ENCODE measurements around the gene HSD11B1.

HSD11B1 gene

GRCh38 chr1:209729436-209729835 lies 24.8 kb downstream of the HSD11B1 start:
- no peaks in the 10 kb centered on the region for H3K36me3 ChIP-seq
- TF ChIP-seq, protein P1, sequence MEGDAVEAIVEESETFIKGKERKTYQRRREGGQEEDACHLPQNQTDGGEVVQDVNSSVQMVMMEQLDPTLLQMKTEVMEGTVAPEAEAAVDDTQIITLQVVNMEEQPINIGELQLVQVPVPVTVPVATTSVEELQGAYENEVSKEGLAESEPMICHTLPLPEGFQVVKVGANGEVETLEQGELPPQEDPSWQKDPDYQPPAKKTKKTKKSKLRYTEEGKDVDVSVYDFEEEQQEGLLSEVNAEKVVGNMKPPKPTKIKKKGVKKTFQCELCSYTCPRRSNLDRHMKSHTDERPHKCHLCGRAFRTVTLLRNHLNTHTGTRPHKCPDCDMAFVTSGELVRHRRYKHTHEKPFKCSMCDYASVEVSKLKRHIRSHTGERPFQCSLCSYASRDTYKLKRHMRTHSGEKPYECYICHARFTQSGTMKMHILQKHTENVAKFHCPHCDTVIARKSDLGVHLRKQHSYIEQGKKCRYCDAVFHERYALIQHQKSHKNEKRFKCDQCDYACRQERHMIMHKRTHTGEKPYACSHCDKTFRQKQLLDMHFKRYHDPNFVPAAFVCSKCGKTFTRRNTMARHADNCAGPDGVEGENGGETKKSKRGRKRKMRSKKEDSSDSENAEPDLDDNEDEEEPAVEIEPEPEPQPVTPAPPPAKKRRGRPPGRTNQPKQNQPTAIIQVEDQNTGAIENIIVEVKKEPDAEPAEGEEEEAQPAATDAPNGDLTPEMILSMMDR (IDR thresholded peaks at IDR 0.05): no peak
- H3K27ac ChIP-seq: no peak overlapping the region
- no peaks in the 10 kb centered on the region for H3K9me3 ChIP-seq
- no peaks in the 10 kb centered on the region for H3K27me3 ChIP-seq
- no peaks in the 10 kb centered on the region for H3K4me1 ChIP-seq (ENCODE audit: control insufficient read depth in 1 of 2, insufficient read depth in 1 of 2, low read depth in 1 of 2, low read length in 1 of 2)
- no peak overlapping the region for H3K4me3 ChIP-seq (ENCODE audit: low read depth in 1 of 2, low read length in 1 of 2)

GRCh38 chr1:209732725-209733124 lies 28.1 kb downstream of the HSD11B1 start:
- Histone ChIP-seq H3K4me1 (ENCODE audit: control insufficient read depth in 1 of 2, insufficient read depth in 1 of 2, low read depth in 1 of 2, low read length in 1 of 2) (no peaks in the 10 kb centered on the region), H3K27ac (no peak overlapping the region), H3K4me3 (ENCODE audit: low read depth in 1 of 2, low read length in 1 of 2) (no peak overlapping the region), H3K9me3 (no peaks in the 10 kb centered on the region), H3K36me3 (no peaks in the 10 kb centered on the region), H3K27me3 (peaks cover 13% of the 10 kb centered on the region)
- TF ChIP-seq, protein P1 (IDR thresholded peaks at IDR 0.05): no peak

DNA sequence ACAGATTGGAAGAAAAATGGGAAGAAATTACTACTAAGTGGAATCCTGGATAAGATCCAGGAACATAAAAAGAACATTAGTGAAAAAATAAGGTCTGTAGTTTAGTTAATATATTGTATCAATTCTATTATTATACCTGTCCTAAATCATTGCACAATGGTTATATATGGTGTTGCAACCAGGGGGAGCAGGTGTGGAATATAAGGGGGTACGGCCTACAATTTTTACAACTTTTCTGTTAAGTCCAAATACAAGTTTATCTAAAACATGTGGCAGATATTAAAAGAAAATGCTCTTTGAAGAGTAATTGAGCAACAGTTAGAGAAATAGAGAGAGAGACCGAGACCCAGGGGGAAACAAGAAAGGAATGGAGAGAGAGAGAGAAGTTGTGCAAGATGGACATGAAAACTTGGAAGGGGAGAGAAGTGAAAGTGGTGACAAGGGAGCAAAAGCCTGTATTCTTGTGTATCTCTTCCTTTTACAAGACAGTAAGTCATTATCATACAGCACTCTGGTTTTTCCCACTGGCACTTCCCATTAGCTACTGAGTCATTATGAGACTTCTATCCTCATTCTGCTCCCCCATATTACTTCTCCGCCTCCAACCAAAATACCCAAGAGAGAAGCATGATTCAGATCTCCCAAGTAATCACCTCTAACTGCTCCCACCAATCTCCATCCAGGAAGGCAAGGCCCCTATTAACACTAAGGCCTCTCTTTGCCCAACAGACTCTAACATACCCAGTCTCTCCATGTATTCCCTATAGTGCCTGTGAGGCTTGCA lies 29.0 kb downstream of the HSD11B1 start:
- H3K27ac ChIP-seq: no peak overlapping the region
- no peak overlapping the region for H3K4me3 ChIP-seq (ENCODE audit: low read depth in 1 of 2, low read length in 1 of 2)
- no peaks in the 10 kb centered on the region for H3K9me3 ChIP-seq

DNA sequence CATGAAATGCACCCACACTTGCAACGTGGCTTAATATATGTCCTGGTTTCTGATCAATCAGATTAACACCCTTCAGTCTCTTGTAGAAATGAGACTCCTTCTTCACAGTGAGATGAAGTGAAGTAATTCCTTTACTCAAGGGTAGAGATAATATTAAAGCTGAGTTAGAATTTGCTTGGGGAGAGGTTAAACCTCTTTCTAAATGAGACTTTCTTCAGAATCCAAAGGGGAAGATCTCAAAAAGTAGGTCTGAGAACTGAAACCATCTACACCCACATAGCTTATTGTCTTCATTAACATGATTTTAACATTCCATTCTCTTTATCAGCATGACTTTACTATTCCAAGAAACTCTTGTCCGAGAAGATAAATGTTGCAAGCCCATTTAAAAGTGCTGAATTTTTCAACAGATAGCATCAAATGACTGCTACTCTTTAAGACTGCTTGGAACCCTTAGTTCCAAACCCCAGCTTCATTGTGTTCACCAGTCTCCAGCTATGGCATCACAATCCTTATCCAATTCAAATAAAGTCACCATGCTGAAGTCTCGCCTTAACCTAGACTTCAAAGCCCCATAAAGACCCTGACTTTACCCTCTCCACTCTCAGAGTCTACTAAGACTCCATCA lies 32.0 kb downstream of the HSD11B1 start:
- TF ChIP-seq, protein P1 (IDR thresholded peaks at IDR 0.05): no peak
- H3K4me1 ChIP-seq (ENCODE audit: control insufficient read depth in 1 of 2, insufficient read depth in 1 of 2, low read depth in 1 of 2, low read length in 1 of 2): no peaks in the 10 kb centered on the region
- no peak overlapping the region for H3K4me3 ChIP-seq (ENCODE audit: low read depth in 1 of 2, low read length in 1 of 2)
- no peaks in the 10 kb centered on the region for H3K36me3 ChIP-seq
- H3K9me3 ChIP-seq: no peaks in the 10 kb centered on the region
- peaks cover 13% of the 10 kb centered on the region for H3K27me3 ChIP-seq
- H3K27ac ChIP-seq: no peak overlapping the region

More for the DNA sequence above, 29.0 kb downstream of the HSD11B1 start:
- TF ChIP-seq, protein P1 (IDR thresholded peaks at IDR 0.05): no peak
- no peaks in the 10 kb centered on the region for H3K36me3 ChIP-seq
- no peaks in the 10 kb centered on the region for H3K4me1 ChIP-seq (ENCODE audit: control insufficient read depth in 1 of 2, insufficient read depth in 1 of 2, low read depth in 1 of 2, low read length in 1 of 2)
- peaks cover 13% of the 10 kb centered on the region for H3K27me3 ChIP-seq

DNA sequence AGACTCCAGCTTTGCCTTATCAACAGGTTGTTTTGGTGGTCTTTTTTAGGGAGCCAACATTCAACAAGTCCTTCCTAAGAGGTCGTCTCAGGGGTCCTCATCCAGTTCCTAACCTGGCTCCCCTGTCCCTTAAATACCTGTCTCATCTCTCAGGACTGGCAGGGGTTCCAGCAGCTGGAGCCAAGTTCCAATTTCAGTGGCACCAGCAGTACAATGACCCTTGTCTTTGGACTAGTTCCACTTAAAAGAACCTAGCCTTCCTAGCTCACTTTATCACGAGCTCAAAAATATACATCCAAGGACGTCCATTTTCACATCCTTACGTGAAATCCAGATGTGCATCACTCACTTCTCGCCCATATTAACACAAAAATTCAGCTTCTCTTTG lies 32.5 kb downstream of the HSD11B1 start:
- Histone ChIP-seq H3K4me3 (ENCODE audit: low read depth in 1 of 2, low read length in 1 of 2) (no peak overlapping the region), H3K9me3 (no peaks in the 10 kb centered on the region), H3K27me3 (peaks cover 13% of the 10 kb centered on the region), H3K27ac (no peak overlapping the region), H3K36me3 (no peaks in the 10 kb centered on the region), H3K4me1 (ENCODE audit: control insufficient read depth in 1 of 2, insufficient read depth in 1 of 2, low read depth in 1 of 2, low read length in 1 of 2) (no peaks in the 10 kb centered on the region)
- TF ChIP-seq, protein P1 (IDR thresholded peaks at IDR 0.05): no peak

Measured in neutrophil (primary cell).